GM23248 (cell line): ENCODE measurements around the gene AAK1.

Experiments used
- EZH2 ChIP-seq: fragments of 200-600 bp; sonication (generic); IDR thresholded peaks from 2 replicates; pipeline ENCODE4 v1.6.1; 2018; ENCODE audit warnings: antibody characterized with exemption, mild to moderate bottlenecking; ENCODE audit not compliant: insufficient read depth, poor library complexity, severe bottlenecking
- EZH2phosphoT487 ChIP-seq: fragments of 200-600 bp; sonication (generic); IDR thresholded peaks from 2 replicates; pipeline ENCODE4 v1.6.1; 2018; ENCODE audit warnings: antibody characterized with exemption, moderate library complexity, mild to moderate bottlenecking, low read depth; ENCODE audit not compliant: insufficient read depth

DNA sequence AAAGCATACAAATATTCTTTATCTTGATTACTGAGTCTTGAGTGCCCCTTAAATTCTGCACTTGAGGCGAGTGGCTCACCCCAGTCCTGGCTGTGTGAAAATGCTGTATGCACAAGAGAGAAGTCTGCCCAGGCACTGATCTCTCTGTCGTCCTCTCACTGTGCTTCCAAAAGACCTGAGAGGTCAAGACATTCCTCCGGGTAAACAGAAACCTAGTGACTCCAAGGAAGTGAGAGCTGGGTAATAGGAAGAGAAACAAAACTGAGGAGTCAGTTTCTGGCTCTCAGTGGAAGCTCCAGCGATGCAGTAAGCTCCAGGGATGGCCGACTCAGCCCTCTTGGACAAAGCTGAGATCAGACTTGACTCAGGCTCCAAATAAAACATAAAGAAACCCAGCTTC, 70.9 kb downstream of the AAK1 start:
- TF ChIP-seq EZH2 (no peak), EZH2phosphoT487 (no peak)
